ENCODE data around the gene MATN3. TPM values are rescaled to one million over a fixed set of nuclear protein-coding genes. Genes with fewer than 3 reads are reported as not detected.

MATN3 gene
- total and polyA plus RNA-seq, 2 of the 13 experiments (the other 11 are each of a cell fraction or from before 2014, with no cell fraction given), result 36.1 to 208 TPM

DNA sequence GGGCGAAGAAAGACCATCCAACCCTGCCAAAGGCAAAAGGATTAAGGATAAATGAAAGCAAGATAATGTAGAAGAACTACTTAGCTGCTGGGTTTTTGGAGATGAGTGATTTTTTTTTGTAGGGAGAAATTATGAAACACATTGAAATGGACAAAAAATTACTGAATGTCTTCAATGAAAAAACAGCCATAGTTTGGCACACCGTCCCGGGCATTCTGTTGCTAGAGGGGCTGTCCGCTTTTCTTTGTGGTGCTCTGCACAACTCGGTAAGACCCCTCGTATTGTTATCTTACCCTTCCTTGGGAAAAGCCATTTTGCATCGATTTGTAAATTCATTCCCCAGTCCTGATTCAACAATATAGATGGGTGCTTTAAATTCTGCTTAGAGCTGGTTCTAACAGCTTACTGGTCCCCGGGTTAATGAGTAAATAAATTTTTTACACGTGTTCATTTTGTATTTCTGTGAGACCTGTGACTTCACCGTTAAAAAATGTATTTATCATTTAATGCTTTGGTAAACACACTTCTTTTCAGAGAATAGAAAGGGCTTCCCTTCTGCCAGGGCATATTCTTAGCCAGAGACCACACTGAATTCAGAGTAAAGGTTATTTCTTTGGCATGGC lies 39.9 kb upstream of the MATN3 start:
- ATAC-seq (peak; percentile 2; the same call in 1 of the 3 replicates), FAIRE-seq (no peak), DNase-seq (ENCODE audit: low spot score) (peak; percentile 66)
- Histone ChIP-seq H4K20me1 (ENCODE audit: insufficient read depth, low read length) (peaks cover 32% of the 10 kb centered on the region), H3K27me3 (ENCODE audit: control insufficient read depth in 1 of 2, insufficient read depth in 2 of 2, low read length in 2 of 2) (peaks cover 0 to 6% of the 10 kb centered on the region in 2 experiments; a peak in 1 of 5 replicates), H2AFZ (ENCODE audit: low read length) (no peak overlapping the region), H3K79me2 (ENCODE audit: insufficient read depth, low read length) (peaks cover 40% of the 10 kb centered on the region), H3K9ac (ENCODE audit: insufficient read depth, low read depth, low read length) (peak overlapping the region; percentile 96), H3K27ac (ENCODE audit: extremely low read length, insufficient read depth, low read length) (peak overlapping the region; percentile 97), H3K4me1 (ENCODE audit: insufficient read depth, low read length) (peaks cover 56% of the 10 kb centered on the region), H3K4me3 (replicated peaks in 1 of 3; ENCODE audit: insufficient read depth in 1 of 3, low read depth in 2 of 3, low read length in 3 of 3) (peak overlapping the region; percentile 73 to 92 (median 84)), H3K36me3 (replicated peaks in 1 of 2; ENCODE audit: control insufficient read depth in 1 of 2, insufficient read depth in 2 of 2, low read length in 2 of 2) (no peaks in the 10 kb centered on the region), H3K9me3 (ENCODE audit: low read length) (no peaks in the 10 kb centered on the region), H3K4me2 (ENCODE audit: low read depth, low read length) (peak overlapping the region; percentile 96)
- in situ Hi-C loops (cut with HindIII; ENCODE audit: extremely low pct_ligation_motif_present, low pct_unique_long_range_greater_than_20kb), result loop anchor here (5.0 kb wide), 1 partner anchor 40 kb away; no protein-coding TSS in a partner anchor
- BruUV-seq (replicated peaks), result TSS peak; percentile 97
- 2% methylated on average over 10 of the region's 10 CpGs for WGBS (ENCODE audit: low lambda C conversion rate)
- intact Hi-C loops (cut with micrococcal nuclease; ENCODE audit: unreplicated experiment), result loop anchor here (2.0 kb wide), 1 partner anchor 14 kb away; no protein-coding TSS in a partner anchor
- ChIA-PET POLR2A (interaction anchor here (0.5 to 6.6 kb wide), 26 partner anchors 9 to 615 kb away, joined by 3 to 109 read pairs (median 12); partner anchors contain the start of genes GDF7, MATN3, RHOB and WDR35), CTCF (ENCODE audit: low intra/inter-chr PET ratio, low total read pairs) (interaction anchor here (1.2 kb wide), 1 partner anchor 42 kb away, joined by 4 read pairs; no protein-coding TSS in a partner anchor)
- TF ChIP-seq WIZ (CRISPR knock-in tag; IDR thresholded peaks at IDR 0.05), result no peak
- peak; percentile 51; the same call in 1 of the 2 replicates for TF ChIP-seq ZNF615 (CRISPR knock-in tag; IDR thresholded peaks at IDR 0.05; ENCODE audit: borderline replicate concordance)
- TF ChIP-seq ZSCAN9 (CRISPR knock-in tag; IDR thresholded peaks at IDR 0.05; ENCODE audit: borderline replicate concordance), result no peak
- 0 out of 4 replicates have a peak, but pooled peaks of 1 of the 2 experiments have one; percentile 24 for TF ChIP-seq EP300 (IDR thresholded peaks at IDR 0.05; ENCODE audit: low read depth in 2 of 2, low read length in 2 of 2)
- no peak for TF ChIP-seq EP300 (CRISPR knock-in tag; IDR thresholded peaks at IDR 0.05; ENCODE audit: borderline replicate concordance)
- TF ChIP-seq, protein P1, sequence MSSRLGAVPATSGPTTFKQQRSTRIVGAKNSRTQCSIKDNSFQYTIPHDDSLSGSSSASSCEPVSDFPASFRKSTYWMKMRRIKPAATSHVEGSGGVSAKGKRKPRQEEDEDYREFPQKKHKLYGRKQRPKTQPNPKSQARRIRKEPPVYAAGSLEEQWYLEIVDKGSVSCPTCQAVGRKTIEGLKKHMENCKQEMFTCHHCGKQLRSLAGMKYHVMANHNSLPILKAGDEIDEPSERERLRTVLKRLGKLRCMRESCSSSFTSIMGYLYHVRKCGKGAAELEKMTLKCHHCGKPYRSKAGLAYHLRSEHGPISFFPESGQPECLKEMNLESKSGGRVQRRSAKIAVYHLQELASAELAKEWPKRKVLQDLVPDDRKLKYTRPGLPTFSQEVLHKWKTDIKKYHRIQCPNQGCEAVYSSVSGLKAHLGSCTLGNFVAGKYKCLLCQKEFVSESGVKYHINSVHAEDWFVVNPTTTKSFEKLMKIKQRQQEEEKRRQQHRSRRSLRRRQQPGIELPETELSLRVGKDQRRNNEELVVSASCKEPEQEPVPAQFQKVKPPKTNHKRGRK (CRISPR knock-in tag; IDR thresholded peaks at IDR 0.05), result no peak
- peak; percentile 13; the same call in 1 of the 2 replicates for TF ChIP-seq NFIC (IDR thresholded peaks at IDR 0.05; ENCODE audit: low read length)
- no peak for TF ChIP-seq ZNF567 (CRISPR knock-in tag; IDR thresholded peaks at IDR 0.05; ENCODE audit: borderline replicate concordance)
- TF ChIP-seq GATAD2A (CRISPR knock-in tag; IDR thresholded peaks at IDR 0.05), result peak; percentile 35; the same call in 1 of the 2 replicates
- TF ChIP-seq, protein P2, sequence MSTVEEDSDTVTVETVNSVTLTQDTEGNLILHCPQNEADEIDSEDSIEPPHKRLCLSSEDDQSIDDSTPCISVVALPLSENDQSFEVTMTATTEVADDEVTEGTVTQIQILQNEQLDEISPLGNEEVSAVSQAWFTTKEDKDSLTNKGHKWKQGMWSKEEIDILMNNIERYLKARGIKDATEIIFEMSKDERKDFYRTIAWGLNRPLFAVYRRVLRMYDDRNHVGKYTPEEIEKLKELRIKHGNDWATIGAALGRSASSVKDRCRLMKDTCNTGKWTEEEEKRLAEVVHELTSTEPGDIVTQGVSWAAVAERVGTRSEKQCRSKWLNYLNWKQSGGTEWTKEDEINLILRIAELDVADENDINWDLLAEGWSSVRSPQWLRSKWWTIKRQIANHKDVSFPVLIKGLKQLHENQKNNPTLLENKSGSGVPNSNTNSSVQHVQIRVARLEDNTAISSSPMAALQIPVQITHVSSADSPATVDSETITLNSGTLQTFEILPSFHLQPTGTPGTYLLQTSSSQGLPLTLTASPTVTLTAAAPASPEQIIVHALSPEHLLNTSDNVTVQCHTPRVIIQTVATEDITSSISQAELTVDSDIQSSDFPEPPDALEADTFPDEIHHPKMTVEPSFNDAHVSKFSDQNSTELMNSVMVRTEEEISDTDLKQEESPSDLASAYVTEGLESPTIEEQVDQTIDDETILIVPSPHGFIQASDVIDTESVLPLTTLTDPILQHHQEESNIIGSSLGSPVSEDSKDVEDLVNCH (CRISPR knock-in tag; IDR thresholded peaks at IDR 0.05), result no peak
- peak; percentile 89; the same call in 1 of the 2 replicates for TF ChIP-seq PHF21A (CRISPR knock-in tag; IDR thresholded peaks at IDR 0.05)
- no peak for TF ChIP-seq ZFX (CRISPR knock-in tag; IDR thresholded peaks at IDR 0.05; ENCODE audit: low read depth)
- TF ChIP-seq ELF4 (CRISPR knock-in tag; IDR thresholded peaks at IDR 0.05; ENCODE audit: borderline replicate concordance), result peak; percentile 20; the same call in 1 of the 2 replicates
- TF ChIP-seq ZNF274 (CRISPR knock-in tag; IDR thresholded peaks at IDR 0.05), result no peak
- no peak for TF ChIP-seq ZNF138 (CRISPR knock-in tag; IDR thresholded peaks at IDR 0.05; ENCODE audit: low read depth)
- no peak for TF ChIP-seq ZNF720 (CRISPR knock-in tag; IDR thresholded peaks at IDR 0.05)
- TF ChIP-seq, protein P3, sequence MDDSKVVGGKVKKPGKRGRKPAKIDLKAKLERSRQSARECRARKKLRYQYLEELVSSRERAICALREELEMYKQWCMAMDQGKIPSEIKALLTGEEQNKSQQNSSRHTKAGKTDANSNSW (CRISPR knock-in tag; IDR thresholded peaks at IDR 0.05; ENCODE audit: borderline replicate concordance), result no peak
- TF ChIP-seq GPN1 (CRISPR knock-in tag; IDR thresholded peaks at IDR 0.05; ENCODE audit: borderline replicate concordance), result no peak
- no peak for TF ChIP-seq FOXP1 (IDR thresholded peaks at IDR 0.05)
- peak; percentile 49; the same call in 1 of the 2 replicates for TF ChIP-seq FOXP1 (CRISPR knock-in tag; IDR thresholded peaks at IDR 0.05)

Data from HepG2 (cell line).